PC-3 (cell line): ENCODE results near the gene PRSS48.

Experiments
- CTCF ChIP-seq: fragments of 300-600 bp; sonication (generic); conservative IDR thresholded peaks from 2 replicates; pipeline ENCODE4 v1.5.1; 2017; ENCODE audit warnings: antibody characterized with exemption, low read depth, mild to moderate bottlenecking, low read length
- EZH2 ChIP-seq: fragments of 300-600 bp; sonication (generic); IDR thresholded peaks from one replicate; pipeline ENCODE4 v1.6.1; 2017; ENCODE audit warnings: antibody characterized with exemption, mild to moderate bottlenecking, low read length; ENCODE audit not compliant: unreplicated experiment

DNA sequence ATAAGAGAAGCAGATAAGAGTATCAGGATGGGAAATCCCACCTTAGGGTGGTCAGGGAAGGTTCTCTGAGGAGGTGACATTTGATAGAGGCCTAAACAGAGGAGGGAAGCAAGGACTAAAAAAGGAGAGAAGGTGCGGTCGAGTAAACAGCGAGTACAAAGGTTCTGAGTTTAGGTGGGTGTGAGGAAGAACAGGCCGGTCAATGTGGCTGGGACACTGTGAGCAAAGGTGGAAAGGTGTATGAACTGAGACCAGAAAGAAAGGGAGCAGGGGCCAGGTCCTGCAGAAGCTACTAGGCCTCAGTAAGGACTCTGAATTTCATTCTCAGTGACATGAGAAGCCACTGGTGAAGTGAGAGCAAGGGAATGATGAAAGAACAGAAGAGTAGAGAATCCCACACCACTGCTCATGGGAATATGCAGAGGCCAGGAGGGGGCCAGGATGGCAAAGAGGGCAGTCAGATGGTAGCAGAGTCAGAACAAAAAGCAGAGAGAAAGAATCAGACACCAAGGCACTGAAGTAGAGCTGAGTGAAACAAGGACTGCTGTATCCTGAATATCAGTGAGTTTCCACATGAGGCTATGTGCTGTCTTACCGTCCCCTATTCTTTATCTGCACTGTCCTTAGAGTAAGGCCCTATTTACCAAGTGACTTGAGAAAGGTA, 18.0 kb downstream of the PRSS48 start:
- TF ChIP-seq EZH2, result no peak
- TF ChIP-seq CTCF, result no peak
